Stimulated activated CD4-positive, alpha-beta T cell treated with anti-CD3 and anti-CD28 coated beads, Interleukin-15, amount 100 ng/mL, for 24 hours (primary cell): Measurements from ENCODE around the gene RAD51B.

ENCODE experiments used
- DNase-seq: peaks from one replicate; pipeline ENCODE4 v3.0.0-alpha.2; 2020

The RAD51B gene

DNA sequence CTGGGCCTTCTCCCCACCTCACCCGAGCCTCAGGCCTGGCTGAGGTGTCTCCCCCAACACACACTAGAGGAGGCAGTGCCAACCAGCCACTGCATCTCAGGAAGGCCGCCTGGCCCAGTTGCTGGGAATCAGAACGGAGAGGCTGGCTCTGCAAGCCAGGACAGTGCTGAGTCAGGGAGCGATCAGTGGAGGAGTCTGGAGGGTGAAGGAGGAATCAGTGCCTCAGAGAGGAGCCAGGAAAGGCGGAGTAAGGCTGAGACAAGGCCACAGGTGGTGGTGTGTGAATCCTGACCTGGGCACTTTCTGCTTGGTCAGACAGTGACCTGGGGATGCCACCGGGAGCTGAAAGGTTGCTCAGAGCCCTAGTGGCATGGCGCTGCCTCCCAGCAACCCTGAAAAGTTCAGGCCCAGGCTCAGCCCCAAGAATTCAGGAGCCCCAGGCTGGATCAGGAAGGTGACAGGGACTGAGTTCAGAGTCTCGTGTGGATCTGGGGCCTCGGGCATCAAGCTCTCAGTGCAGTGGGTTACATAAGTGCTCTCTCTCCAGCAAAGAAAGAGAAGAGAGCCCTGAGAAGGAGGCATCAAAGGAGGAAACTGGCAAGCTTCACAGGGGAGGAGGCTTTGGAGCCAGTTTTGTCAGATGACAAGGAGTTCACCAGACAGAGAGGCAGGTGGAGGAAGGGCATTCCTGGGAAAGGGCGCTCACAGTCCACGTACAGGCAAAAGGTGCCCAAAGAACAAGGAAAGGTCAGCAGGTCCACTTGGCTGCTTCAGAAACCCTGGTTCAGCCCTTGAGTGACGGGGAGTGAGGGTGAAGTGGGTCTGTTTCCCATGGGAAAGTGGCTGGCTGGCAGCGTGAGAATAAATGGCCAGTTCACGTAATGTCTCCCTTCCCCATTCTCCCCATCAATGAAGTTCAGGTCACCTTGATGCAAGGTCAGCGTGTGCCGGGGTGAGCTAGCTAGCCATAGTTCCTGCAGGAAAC, 885.4 kb downstream of the RAD51B start:
- no peak for DNase-seq

DNA sequence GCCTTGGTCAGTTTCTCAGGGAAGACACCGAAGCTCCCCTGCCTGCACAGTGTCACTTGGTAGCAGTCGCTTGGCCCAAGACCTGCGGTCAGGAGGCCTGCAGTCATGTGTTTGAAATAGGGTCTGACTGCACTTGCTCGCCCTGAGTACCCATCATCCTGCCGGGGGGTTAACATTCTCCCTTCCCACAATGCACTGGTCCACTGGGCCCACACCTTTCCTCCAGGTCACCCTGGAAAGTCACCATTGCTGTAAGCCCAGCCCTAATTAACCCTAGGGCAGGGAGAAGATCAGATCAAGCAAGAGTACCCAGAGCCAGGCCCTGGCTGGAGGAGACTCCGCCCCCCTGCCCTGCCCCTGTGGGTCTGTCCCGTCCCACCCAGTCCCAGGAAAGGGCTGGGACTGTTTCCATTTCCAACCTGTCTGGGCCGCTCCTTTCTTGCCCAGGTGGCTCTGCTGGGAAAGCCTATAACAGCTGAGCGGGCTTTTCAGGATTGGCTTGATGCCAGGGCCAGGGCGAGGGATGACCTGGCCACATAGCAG, 886.2 kb downstream of the RAD51B start:
- DNase-seq, result no peak

DNA sequence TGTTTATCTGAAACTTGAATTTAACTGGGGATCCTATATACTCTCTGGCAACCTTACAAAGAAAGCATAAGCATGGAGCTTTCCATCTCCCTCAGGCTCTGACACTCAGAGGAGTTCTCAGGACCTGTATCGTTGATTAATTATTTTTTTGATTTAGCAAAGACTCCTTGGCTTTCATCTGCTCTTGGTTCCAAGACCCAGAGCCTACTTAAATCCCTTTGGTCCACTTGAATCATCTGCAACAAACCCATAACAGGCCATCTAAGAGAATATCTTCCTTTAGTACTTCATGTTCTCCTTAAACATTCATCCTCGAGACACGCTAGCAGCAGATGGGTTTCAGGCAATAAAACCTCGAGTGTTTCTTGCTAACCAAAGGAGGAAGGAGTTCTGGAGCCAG, 887.9 kb downstream of the RAD51B start:
- no peak for DNase-seq

DNA sequence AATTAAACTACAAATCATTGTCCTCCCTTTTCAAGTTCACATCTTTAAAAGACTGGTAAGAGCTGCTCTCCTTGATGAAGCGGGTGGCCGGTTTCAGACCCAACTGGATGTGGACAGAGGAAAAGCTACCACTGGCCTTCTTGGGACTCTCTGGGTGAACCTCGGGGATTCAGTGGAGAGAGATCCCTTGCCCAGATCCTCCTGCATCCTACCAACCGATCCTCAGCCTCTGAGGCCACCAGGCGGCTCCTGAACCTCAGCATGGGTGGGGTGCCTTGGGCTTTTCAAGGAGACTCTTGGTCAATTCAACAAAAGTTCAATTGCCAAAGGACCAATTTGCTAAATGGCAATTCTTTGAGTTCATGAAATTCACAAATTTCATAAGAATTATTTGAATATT, 888.8 kb downstream of the RAD51B start:
- DNase-seq, result no peak

DNA sequence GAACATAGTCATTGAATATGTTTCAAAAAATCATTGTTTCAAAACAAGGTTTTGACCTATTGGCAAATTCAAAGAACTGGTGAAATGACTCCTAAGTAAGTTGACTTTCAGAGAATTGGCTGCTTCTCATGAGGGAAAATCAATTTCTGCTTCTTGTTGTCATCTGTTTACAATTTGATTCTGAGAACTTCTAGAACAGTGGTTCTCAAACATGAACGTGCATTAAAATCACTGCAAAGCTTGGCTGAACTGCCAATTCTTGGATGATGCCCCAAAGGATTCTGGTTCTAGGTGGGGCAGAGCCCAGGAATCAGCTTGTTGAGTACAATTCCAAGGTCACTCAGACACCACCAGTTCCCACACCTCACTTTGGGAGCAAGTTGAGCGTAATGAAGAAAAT, 889.4 kb downstream of the RAD51B start:
- DNase-seq, result no peak

DNA sequence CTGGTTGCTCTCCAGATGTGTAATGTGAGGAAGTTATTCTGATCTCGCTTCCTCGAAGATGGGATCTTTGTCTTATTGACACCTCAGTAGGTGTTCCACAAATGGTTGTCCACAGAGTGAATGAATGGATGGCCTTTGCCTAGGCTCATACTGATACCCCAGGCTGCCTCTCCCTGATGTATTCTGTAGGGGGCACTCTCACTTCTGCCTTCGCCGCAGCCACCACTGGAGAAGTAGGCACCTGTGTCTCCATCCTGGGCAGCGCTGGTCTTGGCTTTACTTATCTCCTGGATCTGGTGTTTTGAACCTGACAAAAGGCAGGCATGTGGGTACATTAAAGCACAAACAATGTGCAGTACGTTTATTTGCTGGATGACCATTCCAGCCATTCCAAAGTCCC, 891.2 kb downstream of the RAD51B start:
- DNase-seq, result no peak

DNA sequence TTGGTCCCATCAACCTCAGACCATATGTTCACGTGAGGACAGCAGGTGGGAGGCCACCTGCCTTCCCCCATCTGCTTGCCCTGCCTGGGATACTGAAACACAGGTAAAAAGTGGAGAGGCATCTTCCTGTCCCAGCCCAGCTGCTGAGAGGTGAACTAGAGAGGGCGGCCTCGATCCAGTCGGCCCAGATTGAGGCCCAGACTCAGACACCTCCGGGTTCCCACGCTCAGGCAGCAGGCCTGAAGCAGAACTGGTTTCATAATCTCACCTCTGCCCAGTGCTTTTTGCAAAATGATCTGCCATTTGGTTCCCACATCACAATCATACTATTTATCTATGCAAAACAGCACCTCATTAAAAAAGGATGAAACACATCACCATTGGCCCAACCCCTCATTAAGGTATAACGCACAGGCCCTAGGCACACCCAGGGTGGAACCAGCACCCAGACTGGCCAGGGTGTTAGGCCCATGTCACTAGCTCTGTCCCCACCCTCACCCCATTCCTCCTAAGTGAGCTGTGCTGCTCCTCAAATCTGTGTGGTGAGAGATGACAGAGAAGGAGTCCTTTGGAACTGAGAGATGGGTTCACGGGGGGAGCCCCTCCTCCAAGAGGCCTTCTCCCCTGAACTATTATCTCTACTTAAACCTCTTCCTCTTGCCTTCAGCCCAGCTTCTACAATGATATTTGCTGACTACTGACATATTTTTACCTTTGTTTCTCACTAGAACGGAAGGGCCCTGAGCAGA, 892.2 kb downstream of the RAD51B start:
- peak; percentile 25 for DNase-seq

DNA sequence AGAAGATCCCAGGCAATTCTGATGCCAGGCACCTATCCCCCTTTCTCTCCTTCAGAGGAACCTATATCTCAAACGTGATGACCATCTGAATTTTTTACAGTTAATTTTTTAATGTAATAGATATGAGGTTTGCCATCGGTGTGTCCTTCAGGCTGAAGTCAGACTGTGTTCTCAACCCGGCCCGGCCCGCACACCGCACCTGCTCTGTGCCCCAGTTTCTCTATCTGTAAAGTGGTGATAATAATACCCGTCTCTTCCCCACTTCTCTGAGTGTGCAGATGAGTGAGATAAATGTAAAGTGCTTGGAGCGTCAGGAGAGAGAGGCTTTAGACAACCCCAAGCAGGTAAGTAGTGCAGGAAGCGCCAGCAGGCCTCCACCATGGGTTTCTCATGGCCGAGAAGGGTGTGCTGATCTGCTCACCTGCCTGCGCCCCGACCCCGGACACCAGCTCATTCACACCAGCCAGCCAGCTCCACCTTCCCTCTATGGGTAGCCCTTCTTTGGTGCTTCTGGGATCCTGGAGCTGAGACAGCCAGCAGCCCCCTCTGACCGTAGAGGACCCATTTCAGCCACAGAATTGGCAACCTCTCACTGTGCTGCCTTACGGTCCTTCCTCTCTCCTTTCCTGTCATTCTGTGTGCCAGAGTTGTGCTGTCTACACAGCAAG, 893.3 kb downstream of the RAD51B start:
- DNase-seq, result no peak

DNA sequence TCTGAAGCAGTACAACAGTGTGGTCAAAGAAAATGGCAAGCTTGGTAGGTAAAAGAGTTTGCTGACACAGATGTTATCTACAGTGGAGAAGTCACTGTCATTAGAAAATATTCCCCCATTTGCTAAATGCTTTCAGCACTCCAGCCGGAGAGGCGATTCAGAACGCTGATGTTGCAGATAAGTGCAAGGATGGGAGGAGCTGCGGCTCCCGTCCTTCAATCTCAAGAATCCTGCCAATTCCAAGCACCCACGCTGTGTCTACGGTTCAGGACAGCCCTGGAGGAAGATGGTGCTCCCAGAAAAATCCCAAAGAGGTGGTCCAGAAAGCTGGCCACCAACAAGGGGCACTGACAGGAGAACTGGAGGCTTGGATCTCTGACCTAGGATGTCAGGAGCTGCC, 894.2 kb downstream of the RAD51B start:
- no peak for DNase-seq

DNA sequence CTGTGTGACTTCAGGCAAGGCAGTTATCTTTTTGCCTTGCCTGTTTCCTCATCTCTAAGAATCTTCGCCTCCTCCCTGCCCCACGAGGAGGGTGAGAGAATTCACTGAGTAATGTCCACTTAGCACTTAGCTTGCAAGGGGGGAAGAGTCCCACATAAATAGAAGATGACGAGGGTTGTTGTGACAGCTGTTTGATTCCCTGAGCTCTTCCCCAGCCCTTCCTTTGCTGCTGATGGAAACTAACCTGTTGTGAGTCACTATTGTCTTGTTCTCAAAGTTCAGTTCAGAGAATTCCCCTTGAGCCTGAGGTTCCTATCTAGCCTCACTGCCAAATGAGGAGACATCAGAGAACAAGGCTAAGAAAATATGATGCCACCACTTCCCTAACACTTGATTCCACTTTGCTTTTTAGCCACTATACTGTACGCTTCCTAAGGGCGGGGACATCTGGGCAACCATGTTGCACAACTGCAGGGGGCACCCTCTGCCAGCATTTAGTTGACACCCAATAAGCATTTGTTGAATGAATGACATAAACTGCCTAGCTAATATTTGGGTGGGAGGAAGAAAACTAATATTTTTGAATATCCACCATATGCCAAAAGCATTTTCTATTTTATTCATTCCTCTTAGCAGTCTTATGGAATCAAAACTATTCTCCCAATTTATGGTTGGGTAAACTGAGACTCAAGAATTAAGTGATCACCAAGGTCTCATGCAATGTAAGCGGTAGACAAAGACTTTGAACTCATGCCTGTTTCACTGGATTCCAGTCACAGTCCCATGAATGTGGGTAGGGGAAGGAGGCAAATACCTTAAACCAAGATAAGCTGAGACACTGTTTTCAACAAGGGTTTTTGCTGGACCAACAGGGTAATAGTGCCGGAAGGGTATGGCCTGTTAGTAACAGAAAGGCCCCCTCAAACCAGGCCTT, 895.7 kb downstream of the RAD51B start:
- DNase-seq, result peak; percentile 36

DNA sequence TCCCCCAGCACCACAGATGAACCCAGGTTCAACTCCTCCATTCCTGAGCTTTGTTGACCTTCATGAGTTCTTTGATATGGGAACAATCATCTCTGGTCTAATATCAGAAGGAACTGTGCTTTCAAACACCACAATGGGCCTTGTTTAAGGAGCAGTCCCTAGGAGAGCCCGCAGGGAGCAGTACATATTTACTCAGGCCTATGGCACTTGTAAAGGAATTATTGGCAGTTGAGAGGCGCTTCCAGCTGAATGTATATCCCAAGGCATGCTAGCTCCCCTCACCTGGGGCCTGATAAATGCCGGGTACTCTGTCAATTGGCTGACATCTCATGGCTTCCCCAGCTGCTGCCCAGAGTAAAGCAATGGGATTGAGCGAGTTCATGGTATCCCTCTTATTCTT, 897.1 kb downstream of the RAD51B start:
- DNase-seq, result no peak

DNA sequence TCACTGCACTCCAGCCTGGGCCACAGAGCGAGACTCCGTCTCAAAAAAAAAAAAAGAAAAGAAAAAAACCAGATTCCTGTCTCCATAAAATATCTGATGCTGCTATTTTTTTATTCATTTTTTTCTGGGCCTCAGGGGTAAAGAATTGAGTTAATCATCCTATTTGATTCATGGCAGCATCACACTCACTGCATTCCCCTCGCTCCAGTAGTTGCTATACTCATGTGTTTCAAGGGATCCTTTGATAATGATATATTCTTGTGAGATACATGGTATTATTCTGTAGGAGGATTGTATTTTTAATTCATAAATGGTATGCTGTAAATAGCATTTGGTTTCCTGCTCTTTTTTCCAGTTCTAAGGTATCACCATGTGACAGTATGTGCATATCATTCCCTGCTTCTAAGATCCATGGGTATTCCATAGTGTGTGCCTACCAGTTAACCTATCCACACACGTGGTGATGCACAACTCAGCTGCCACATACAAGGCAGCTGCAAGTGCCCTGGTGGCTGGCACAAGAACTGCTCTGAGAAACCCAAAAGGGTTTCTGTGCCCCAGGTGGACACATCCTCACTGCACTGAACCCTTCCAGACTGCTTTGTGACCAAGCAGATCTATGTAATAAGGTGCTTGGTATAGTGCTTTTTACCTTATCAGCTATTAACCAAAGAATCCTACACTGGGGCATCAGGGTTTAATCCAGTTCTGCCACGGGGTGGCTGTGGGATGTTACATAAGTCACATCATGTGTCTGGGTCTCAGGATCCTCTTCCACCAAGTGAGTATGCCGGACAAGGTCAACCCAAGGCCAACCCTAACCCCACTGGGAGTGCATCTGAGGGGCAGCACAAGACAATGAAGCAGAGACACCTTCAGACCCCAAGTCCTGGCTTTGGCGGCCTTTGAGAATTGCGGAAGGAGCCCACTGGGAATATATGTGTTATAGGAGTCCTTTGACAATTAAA, 898.7 kb downstream of the RAD51B start:
- DNase-seq, result peak; percentile 39

DNA sequence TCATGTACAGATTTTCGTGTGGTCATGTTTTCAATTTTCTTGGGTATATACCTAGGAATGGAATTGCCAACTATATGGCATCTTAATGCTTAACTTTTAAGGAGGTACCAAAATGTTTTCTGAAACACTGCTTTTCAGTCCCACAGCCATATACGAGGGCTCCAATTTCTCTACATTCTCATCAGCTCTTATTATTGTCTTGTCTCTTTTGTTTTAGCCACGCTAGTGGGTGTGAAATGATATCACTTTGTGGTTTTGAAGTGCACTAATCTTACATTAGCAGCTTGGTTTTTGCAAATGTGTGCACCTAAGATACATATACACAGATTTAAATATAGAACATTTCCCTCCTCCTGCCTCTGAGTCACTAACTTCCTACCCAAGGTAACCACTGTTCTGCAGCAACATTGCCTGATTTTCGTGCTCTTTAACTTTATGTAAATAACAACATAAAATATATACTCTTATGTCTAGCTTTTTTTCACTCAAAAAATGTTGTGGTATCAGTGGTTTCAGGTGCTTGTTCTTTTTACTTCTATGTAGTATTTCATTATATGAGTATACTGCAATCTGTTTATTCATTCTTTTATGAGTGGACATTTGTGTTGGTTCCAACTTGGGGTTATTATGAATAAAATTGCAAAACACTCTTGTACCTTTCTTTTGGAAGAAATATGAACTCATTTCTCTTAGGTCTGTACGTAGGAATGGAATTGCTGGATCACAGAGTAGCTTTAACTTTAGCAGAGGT, 900.2 kb downstream of the RAD51B start:
- no peak for DNase-seq

DNA sequence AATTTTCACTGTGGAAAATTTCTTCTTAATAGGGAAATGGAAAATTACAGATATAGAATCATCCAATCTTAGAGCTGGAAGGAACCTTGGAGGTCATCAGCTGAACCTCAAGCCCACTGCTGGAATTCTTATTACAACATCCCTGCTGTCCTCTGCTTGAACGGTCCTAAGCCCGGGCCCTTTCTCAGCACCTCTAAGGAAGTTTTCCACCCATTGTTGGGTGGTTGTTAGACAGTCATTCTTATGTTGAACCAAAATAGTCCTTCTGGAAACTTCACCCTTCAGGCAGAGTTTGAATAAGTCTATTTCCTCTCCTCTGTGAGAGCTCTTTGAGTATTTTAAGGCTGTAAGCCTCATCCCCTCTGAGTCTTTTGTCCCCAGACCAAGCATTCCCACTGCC, 902.6 kb downstream of the RAD51B start:
- DNase-seq, result no peak

DNA sequence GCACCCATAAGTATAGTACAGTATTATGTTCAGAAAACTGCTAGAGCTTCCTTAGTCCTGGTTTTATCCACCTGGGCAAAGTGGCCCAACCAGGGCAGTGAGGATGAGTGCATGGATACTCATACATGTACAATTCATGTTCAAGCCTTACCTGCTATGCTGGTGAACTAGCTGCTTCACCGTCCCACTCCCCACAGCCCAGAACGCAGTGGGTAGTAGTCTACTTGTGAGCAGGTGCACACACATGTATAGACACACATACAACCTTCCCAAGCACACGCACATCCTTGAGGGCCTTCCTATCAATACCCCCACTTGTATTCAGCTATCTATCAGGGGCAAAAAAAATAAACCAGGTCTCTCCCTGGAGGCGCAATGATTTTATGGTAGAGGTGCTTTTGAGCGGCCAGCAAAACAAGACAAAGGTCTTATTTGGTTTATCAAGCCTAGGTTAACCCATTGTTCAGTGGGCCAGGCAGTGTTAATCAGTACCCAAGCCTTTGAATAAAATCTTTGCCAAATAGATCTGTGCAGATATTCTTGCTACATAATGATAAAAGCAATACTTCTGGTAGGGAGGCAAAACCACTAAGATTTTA, 903.5 kb downstream of the RAD51B start:
- no peak for DNase-seq

DNA sequence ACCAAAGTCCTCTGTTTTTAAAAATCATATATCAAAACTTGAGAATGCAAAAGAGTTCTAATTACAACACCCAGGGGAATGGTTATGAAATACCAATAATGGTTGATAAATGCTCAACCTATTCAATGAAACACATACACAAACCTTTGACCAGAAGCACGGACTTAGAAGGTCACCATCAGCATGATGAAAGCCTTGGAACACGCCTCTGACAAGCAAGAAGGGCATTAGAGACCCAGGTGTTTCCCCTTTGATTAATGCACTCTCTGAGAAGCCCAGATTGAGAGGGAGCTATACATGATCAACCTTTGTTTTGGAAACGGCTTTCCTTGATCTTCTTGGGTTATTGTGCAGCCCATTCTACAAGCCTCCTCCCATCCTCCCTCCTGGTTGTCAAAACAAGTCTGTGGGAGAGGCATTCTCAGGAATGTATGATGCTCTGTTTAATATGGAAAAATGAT, 904.3 kb downstream of the RAD51B start:
- no peak for DNase-seq

DNA sequence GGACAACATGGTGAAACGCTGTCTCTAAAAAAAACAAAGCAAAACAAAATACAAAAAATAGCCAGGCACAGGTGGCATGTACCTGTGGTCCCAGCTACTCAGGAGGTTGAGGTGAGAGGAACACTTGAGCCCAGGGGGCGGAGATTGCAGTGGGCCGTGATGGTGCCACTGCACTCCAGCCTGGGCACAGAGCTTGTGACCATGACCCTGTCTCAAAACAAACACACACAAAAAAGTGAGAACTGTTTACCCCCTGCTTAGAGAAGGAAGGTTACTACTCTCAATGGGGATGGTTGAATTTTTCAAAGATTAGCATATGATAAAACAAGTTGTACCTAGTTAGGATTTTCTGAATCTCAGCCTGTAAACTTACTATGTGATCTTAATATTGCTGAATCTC, 905.3 kb downstream of the RAD51B start:
- DNase-seq, result no peak

DNA sequence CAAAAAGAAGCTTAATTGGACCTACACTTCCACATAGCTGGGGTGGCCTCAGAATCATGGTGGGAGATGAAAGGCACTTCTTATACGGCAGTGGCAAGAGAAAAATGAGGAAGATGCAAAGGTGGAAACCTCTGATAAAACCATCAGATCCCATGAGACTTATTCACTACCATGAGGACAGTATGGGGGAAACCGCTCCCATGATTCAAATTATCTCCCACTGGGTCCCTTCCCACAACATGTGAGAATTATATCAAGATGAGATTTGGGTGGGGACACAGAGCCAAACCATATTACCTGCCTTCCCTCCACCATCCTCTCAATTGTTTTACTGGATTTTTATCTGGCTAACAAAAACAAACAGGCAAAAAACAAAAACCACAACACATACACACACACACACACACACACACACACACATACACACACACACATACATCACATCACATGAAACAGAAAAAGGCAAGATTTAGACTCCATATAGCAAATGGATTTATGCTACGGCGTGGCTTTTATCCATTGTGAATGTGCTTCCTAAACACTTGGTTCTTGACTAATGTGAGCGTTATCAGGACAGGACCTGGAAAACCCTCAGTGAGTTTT, 906.6 kb downstream of the RAD51B start:
- no peak for DNase-seq
